22Rv1 (cell line): ENCODE data around the gene DHH.

Source experiments
- ZFX ChIP-seq: fragments of 450-650 bp; IDR thresholded peaks from 2 replicates; pipeline ENCODE4 v1.6.1; 2017; ENCODE audit warnings: antibody characterized with exemption, borderline replicate concordance
- TF ChIP-seq, protein P1 (sequence below): fragments of 450-650 bp; IDR thresholded peaks from 2 replicates; pipeline ENCODE4 v1.5.1; 2017; ENCODE audit warnings: mild to moderate bottlenecking

DNA sequence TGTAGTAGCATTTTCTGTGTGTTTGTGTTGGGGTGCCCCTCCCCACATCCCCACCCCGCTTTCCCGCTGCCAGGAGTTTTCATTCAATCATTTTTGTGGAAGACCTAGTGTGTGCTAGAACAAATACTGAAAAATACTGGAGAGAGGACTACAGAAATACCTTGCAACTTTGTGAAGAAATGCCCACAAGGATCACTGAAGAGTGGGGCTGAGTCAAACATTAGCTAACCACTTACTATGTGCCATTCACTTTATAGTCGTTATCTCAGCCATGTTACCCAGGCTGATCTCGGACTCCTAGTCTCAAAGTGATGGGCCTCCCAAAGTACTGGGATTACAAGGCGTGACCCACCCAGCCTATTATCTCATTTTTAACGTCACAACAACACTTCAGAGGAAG, 16.6 kb upstream of the DHH start:
- TF ChIP-seq, protein P1, sequence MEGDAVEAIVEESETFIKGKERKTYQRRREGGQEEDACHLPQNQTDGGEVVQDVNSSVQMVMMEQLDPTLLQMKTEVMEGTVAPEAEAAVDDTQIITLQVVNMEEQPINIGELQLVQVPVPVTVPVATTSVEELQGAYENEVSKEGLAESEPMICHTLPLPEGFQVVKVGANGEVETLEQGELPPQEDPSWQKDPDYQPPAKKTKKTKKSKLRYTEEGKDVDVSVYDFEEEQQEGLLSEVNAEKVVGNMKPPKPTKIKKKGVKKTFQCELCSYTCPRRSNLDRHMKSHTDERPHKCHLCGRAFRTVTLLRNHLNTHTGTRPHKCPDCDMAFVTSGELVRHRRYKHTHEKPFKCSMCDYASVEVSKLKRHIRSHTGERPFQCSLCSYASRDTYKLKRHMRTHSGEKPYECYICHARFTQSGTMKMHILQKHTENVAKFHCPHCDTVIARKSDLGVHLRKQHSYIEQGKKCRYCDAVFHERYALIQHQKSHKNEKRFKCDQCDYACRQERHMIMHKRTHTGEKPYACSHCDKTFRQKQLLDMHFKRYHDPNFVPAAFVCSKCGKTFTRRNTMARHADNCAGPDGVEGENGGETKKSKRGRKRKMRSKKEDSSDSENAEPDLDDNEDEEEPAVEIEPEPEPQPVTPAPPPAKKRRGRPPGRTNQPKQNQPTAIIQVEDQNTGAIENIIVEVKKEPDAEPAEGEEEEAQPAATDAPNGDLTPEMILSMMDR = no peak
- no peak for TF ChIP-seq ZFX
